ENCODE results near the gene TREH. TPM values are rescaled to one million over a fixed set of nuclear protein-coding genes. Genes with fewer than 3 reads are reported as not detected.
A peak's percentile ranks its signal among the peaks of the same experiment; 100 is the strongest.

TREH gene
- total and polyA plus RNA-seq, 2 experiments from 2014 or later: 0.36 TPM; not detected in 1

- TF ChIP-seq ZNF462 (CRISPR knock-in tag; IDR thresholded peaks at IDR 0.05) (no peak), JUNB (IDR thresholded peaks at IDR 0.05; ENCODE audit: unreplicated experiment) (no peak), CREB1 (CRISPR knock-in tag; IDR thresholded peaks at IDR 0.05; ENCODE audit: low read depth) (no peak), ETS1 (IDR thresholded peaks at IDR 0.05) (no peak)
Observed at GRCh38 chr11:118620529-118621070, 58.9 kb downstream of the TREH start (continued).

- no peak overlapping the region for H3K4me3 ChIP-seq
- H3K27me3 Mint-ChIP-seq (ENCODE audit: insufficient read depth, low read depth, poor library complexity): peaks cover 14% of the 10 kb centered on the region
- ATAC-seq (no peak), DNase-seq (ENCODE audit: low spot score) (no peak)
- no peaks in the 10 kb centered on the region; the same call in 2 of the 3 replicates for H3K9me3 Mint-ChIP-seq
- peaks cover 15% of the 10 kb centered on the region for H3F3A ChIP-seq (replicated peaks; ENCODE audit: low read depth)
- H3K36me3 ChIP-seq (ENCODE audit: insufficient read depth): no peaks in the 10 kb centered on the region
- no peak overlapping the region for H3K4me2 ChIP-seq
- no peak overlapping the region for H3K27ac ChIP-seq (ENCODE audit: low read depth)
- H3K36me3 Mint-ChIP-seq (ENCODE audit: low read depth): peaks cover 4% of the 10 kb centered on the region; the same call in 2 of the 3 replicates
- H3K79me2 ChIP-seq (replicated peaks; ENCODE audit: insufficient read depth): peaks cover 29% of the 10 kb centered on the region
- H2AFZ ChIP-seq: no peak overlapping the region
- no peaks in the 10 kb centered on the region for H3K9me2 ChIP-seq (ENCODE audit: insufficient read depth)
- H3K27me3 ChIP-seq (ENCODE audit: insufficient read depth): no peaks in the 10 kb centered on the region
- H3K4me3 Mint-ChIP-seq: peak overlapping the region; percentile 5; the same call in 1 of the 3 replicates
- H3K4me1 Mint-ChIP-seq: peaks cover 73% of the 10 kb centered on the region
- peaks cover 4% of the 10 kb centered on the region for H4K20me1 ChIP-seq (replicated peaks; ENCODE audit: insufficient read depth)
- H3K27ac Mint-ChIP-seq: no peak overlapping the region
- peaks cover 54% of the 10 kb centered on the region for H3K4me1 ChIP-seq (ENCODE audit: insufficient read depth)
- TF ChIP-seq ZNF331 (CRISPR knock-in tag; IDR thresholded peaks at IDR 0.05; ENCODE audit: low read depth) (no peak), ZNF114 (CRISPR knock-in tag; IDR thresholded peaks at IDR 0.05) (no peak), NANOG (IDR thresholded peaks at IDR 0.05; ENCODE audit: borderline replicate concordance) (no peak), CREB1 (CRISPR knock-in tag; IDR thresholded peaks at IDR 0.05; ENCODE audit: low read depth) (no peak), STAT1 (IDR thresholded peaks at IDR 0.05; ENCODE audit: unreplicated experiment) (no peak), REST (IDR thresholded peaks at IDR 0.05; ENCODE audit: unreplicated experiment) (no peak)
Observed at GRCh38 chr11:118619444-118620197, 59.8 kb downstream of the TREH start.
